ENCODE data around the gene CDH4.

CDH4 gene

DNA sequence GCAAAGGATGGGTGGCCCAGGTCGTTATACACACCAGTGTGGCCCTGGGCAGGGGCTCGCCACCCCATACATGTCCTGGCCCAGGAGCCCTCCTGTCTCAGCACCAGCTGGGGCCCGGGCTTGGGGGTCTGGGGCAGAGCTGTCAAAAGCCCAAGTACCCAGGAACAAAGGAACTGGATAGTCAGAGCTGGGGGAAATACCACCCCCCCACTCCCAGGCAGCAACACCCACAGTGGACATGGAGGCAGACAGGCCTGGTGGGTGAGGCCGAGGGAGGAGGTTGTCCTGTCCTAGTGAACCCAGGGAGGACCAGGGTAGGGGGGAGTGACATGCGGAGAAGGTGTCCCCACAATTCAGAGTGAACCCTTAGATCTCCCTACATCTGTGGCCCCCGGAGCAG is 406.5 kb downstream of the CDH4 start:
- Histone ChIP-seq H3K27ac (ENCODE audit: low read depth in 2 of 2, low read length in 2 of 2) (no peak overlapping the region), H3K4me1 (ENCODE audit: control insufficient read depth in 2 of 2, insufficient read depth in 2 of 2, low read length in 2 of 2) (no peaks in the 10 kb centered on the region), H3K27me3 (ENCODE audit: control insufficient read depth in 2 of 2, insufficient read depth in 2 of 2, low read length in 2 of 2) (no peaks in the 10 kb centered on the region), H3K9ac (ENCODE audit: low read depth in 1 of 2, low read length in 2 of 2) (no peak overlapping the region), H3K9me3 (ENCODE audit: control insufficient read depth in 2 of 2, low read length in 2 of 2) (no peaks in the 10 kb centered on the region), H3K36me3 (ENCODE audit: control insufficient read depth in 2 of 2, insufficient read depth in 2 of 2, low read length in 2 of 2) (no peaks in the 10 kb centered on the region), H3K4me3 (ENCODE audit: low read length in 2 of 2) (no peak overlapping the region)

DNA sequence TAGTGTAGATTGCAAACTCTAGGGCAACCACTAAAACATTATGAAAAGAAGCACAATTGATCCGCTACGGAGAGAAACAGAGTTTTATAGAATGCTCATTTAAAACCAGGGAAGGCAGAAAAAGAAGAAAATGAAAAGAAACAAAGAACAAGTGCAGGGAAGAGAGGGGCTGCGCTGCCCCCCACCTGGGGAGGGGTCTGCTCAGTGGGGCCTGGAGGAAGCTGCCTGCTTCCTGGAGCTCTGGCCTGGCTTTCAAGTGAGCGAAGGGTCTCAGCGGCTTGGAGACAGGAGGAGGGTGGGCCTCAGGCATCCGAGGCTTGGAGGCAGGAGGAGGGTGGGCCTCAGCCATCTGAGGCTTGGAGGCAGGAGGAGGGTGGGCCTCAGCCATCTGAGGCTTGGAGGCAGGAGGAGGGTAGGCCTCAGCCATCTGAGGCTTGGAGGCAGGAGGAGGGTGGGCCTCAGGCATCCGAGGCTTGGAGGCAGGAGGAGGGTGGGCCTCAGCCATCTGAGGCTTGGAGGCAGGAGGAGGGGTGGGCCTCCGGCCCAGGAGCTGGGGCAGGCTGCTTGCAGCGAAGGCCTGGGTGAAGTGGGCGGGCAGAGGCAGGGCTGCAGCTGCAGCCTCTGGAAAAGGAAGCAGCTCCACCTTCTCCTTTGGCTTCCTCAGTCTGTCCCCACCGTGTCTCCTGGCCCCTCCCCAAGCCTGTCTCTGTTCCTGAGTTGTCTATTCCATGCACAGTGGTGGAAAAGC is 407.4 kb downstream of the CDH4 start:
- Histone ChIP-seq H3K9me3 (ENCODE audit: control insufficient read depth in 2 of 2, low read length in 2 of 2) (no peaks in the 10 kb centered on the region), H3K4me3 (ENCODE audit: low read length in 2 of 2) (no peak overlapping the region), H3K27ac (ENCODE audit: low read depth in 2 of 2, low read length in 2 of 2) (no peak overlapping the region), H3K9ac (ENCODE audit: low read depth in 1 of 2, low read length in 2 of 2) (no peak overlapping the region), H3K27me3 (ENCODE audit: control insufficient read depth in 2 of 2, insufficient read depth in 2 of 2, low read length in 2 of 2) (no peaks in the 10 kb centered on the region), H3K4me1 (ENCODE audit: control insufficient read depth in 2 of 2, insufficient read depth in 2 of 2, low read length in 2 of 2) (no peaks in the 10 kb centered on the region), H3K36me3 (ENCODE audit: control insufficient read depth in 2 of 2, insufficient read depth in 2 of 2, low read length in 2 of 2) (no peaks in the 10 kb centered on the region)

DNA sequence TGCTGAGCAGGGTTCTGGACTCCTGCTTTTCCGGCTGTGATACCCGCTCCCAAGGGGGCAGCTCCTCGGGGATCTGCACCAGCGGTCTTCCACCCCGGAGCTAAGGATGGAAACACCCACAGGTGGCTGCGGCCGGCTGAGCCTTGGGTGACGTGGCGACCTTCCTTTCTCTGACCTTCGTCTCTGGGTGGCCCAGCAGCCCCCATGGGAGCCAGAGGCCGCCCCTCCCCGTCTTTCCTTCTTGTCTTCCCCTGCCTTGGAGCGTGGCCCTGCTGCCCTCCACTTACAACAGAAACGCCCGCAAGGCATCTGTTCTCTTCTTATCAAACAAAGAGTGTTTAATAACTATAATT is 407.9 kb downstream of the CDH4 start:
- no peaks in the 10 kb centered on the region for H3K4me1 ChIP-seq (ENCODE audit: control insufficient read depth in 2 of 2, insufficient read depth in 2 of 2, low read length in 2 of 2)
- no peaks in the 10 kb centered on the region for H3K9me3 ChIP-seq (ENCODE audit: control insufficient read depth in 2 of 2, low read length in 2 of 2)
- H3K4me3 ChIP-seq (ENCODE audit: low read length in 2 of 2): no peak overlapping the region
- no peak overlapping the region for H3K27ac ChIP-seq (ENCODE audit: low read depth in 2 of 2, low read length in 2 of 2)
- no peak overlapping the region for H3K9ac ChIP-seq (ENCODE audit: low read depth in 1 of 2, low read length in 2 of 2)
- H3K36me3 ChIP-seq (ENCODE audit: control insufficient read depth in 2 of 2, insufficient read depth in 2 of 2, low read length in 2 of 2): no peaks in the 10 kb centered on the region
- no peaks in the 10 kb centered on the region for H3K27me3 ChIP-seq (ENCODE audit: control insufficient read depth in 2 of 2, insufficient read depth in 2 of 2, low read length in 2 of 2)

DNA sequence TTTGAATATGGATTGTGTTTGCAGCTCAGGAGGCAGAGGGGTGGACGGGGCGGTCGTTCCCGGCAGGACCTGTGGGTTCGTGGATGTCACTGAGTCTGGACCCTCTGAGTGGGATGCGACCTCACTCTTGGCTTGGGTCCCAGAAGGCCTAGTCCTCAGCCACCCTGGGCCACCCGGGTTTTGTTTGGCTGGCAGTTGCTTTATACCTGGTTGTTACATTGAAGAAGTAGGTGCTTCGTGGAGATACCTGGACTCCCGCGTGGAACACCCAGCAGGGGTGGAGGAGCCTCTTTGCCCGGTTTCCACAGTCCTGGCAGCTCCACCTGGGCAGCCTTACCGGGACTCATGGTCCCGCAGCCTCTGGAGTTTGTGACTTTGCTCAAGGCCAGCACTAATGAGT is 408.5 kb downstream of the CDH4 start:
- Histone ChIP-seq H3K4me1 (ENCODE audit: control insufficient read depth in 2 of 2, insufficient read depth in 2 of 2, low read length in 2 of 2) (no peaks in the 10 kb centered on the region), H3K9ac (ENCODE audit: low read depth in 1 of 2, low read length in 2 of 2) (no peak overlapping the region), H3K4me3 (ENCODE audit: low read length in 2 of 2) (no peak overlapping the region), H3K27ac (ENCODE audit: low read depth in 2 of 2, low read length in 2 of 2) (no peak overlapping the region), H3K27me3 (ENCODE audit: control insufficient read depth in 2 of 2, insufficient read depth in 2 of 2, low read length in 2 of 2) (no peaks in the 10 kb centered on the region), H3K9me3 (ENCODE audit: control insufficient read depth in 2 of 2, low read length in 2 of 2) (no peaks in the 10 kb centered on the region), H3K36me3 (ENCODE audit: control insufficient read depth in 2 of 2, insufficient read depth in 2 of 2, low read length in 2 of 2) (no peaks in the 10 kb centered on the region)

DNA sequence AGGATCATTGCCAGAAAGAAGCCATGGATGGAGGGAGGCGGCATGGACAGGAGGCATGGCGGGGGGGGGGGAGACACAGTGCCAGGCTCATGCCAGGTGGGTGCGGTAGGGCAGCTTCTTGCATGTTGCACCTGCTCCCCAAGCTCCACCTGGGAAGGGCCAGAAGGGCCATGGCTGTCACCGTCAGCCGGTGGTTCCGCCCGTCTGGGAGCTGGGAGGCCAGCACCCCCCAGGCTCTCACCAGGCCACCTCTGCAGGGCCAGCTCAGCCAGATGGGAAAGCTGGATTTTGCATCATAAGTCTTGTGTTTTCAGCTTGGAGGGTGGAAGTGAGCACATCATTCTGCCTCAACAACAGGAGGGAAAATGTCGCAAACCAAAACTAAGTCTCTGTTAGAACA is 409.0 kb downstream of the CDH4 start:
- no peaks in the 10 kb centered on the region for H3K9me3 ChIP-seq (ENCODE audit: control insufficient read depth in 2 of 2, low read length in 2 of 2)
- no peaks in the 10 kb centered on the region for H3K27me3 ChIP-seq (ENCODE audit: control insufficient read depth in 2 of 2, insufficient read depth in 2 of 2, low read length in 2 of 2)
- no peak overlapping the region for H3K9ac ChIP-seq (ENCODE audit: low read depth in 1 of 2, low read length in 2 of 2)
- H3K27ac ChIP-seq (ENCODE audit: low read depth in 2 of 2, low read length in 2 of 2): no peak overlapping the region
- no peak overlapping the region for H3K4me3 ChIP-seq (ENCODE audit: low read length in 2 of 2)
- H3K36me3 ChIP-seq (ENCODE audit: control insufficient read depth in 2 of 2, insufficient read depth in 2 of 2, low read length in 2 of 2): no peaks in the 10 kb centered on the region
- H3K4me1 ChIP-seq (ENCODE audit: control insufficient read depth in 2 of 2, insufficient read depth in 2 of 2, low read length in 2 of 2): no peaks in the 10 kb centered on the region

DNA sequence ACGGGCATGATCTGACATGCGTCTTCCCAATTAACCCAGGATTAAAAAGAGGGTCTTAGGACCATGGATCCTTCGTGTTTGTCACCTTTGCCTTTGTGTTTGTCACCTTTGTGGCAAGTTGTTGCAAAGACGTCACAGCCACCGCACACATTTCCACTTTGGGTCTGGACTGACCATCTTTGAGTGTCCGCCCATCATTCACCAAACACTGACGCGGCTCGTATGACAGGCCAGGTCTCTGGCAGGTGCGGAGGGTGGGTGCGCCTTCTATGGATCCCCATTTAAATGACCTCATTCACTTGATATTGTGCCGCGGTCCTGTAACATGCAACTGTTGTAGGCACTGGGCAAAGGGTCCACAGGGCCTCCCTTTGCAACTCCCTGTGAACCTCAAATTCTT is 409.5 kb downstream of the CDH4 start:
- Histone ChIP-seq H3K36me3 (ENCODE audit: control insufficient read depth in 2 of 2, insufficient read depth in 2 of 2, low read length in 2 of 2) (no peaks in the 10 kb centered on the region), H3K9me3 (ENCODE audit: control insufficient read depth in 2 of 2, low read length in 2 of 2) (no peaks in the 10 kb centered on the region), H3K27me3 (ENCODE audit: control insufficient read depth in 2 of 2, insufficient read depth in 2 of 2, low read length in 2 of 2) (no peaks in the 10 kb centered on the region), H3K4me3 (ENCODE audit: low read length in 2 of 2) (no peak overlapping the region), H3K4me1 (ENCODE audit: control insufficient read depth in 2 of 2, insufficient read depth in 2 of 2, low read length in 2 of 2) (no peaks in the 10 kb centered on the region), H3K9ac (ENCODE audit: low read depth in 1 of 2, low read length in 2 of 2) (no peak overlapping the region), H3K27ac (ENCODE audit: low read depth in 2 of 2, low read length in 2 of 2) (no peak overlapping the region)

DNA sequence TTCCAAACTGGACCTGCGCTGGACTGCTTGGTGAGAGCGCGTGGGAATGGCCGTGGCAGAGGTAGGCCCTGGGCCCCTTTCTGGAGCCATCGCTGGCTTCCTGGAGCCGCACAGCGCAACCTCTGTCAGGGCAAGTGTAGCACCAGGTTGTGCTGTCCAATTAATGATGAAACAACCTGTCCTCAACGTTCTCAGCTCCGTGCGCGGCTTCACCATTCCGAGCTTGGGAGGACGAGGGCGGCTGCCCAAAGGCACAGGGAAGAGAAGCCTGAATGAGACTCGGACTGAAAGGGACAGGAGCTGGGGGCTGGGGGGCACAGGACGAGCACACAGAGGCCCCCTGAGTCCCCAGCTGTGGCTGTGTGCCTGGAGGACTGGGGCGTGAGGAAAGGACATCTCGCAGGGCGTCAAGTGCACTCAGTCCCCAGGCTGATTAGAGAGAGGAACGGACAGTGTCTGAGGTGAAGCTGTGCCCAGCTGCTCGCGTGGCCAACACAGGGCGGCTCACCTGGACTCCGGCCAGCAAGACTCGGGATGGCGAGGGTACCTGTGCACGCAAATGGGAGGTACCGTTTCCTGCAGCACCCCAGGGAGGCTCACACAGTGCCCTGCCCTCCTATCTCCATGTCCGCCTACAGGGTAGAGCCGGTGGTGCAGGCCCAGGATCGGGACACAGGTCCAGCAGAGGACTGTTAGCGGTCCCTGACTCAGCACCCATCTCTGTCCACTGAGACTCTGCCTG is 410.3 kb downstream of the CDH4 start:
- Histone ChIP-seq H3K36me3 (ENCODE audit: control insufficient read depth in 2 of 2, insufficient read depth in 2 of 2, low read length in 2 of 2) (no peaks in the 10 kb centered on the region), H3K27ac (ENCODE audit: low read depth in 2 of 2, low read length in 2 of 2) (no peak overlapping the region), H3K4me3 (ENCODE audit: low read length in 2 of 2) (no peak overlapping the region), H3K27me3 (ENCODE audit: control insufficient read depth in 2 of 2, insufficient read depth in 2 of 2, low read length in 2 of 2) (no peaks in the 10 kb centered on the region), H3K9ac (ENCODE audit: low read depth in 1 of 2, low read length in 2 of 2) (no peak overlapping the region), H3K4me1 (ENCODE audit: control insufficient read depth in 2 of 2, insufficient read depth in 2 of 2, low read length in 2 of 2) (no peaks in the 10 kb centered on the region), H3K9me3 (ENCODE audit: control insufficient read depth in 2 of 2, low read length in 2 of 2) (no peaks in the 10 kb centered on the region)

DNA sequence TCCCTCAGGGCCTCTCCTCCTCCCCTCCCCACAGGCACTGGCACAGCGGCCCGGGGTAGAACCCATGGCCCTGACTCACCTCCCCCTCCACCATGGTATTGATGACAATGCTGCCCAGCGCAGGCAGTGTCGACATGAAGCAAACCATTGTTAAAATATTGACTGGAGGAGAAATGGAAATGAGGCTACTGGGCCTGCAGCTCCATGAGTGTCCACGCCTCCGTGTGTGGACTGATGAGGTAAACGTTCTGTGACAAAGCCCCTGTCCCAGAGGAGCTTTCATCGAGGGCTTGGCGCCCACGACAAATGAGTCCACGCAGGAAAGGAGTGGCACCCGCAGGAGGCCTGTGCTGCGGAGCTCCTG is 410.9 kb downstream of the CDH4 start:
- Histone ChIP-seq H3K4me1 (ENCODE audit: control insufficient read depth in 2 of 2, insufficient read depth in 2 of 2, low read length in 2 of 2) (no peaks in the 10 kb centered on the region), H3K27ac (ENCODE audit: low read depth in 2 of 2, low read length in 2 of 2) (no peak overlapping the region), H3K36me3 (ENCODE audit: control insufficient read depth in 2 of 2, insufficient read depth in 2 of 2, low read length in 2 of 2) (no peaks in the 10 kb centered on the region), H3K9me3 (ENCODE audit: control insufficient read depth in 2 of 2, low read length in 2 of 2) (no peaks in the 10 kb centered on the region), H3K27me3 (ENCODE audit: control insufficient read depth in 2 of 2, insufficient read depth in 2 of 2, low read length in 2 of 2) (no peaks in the 10 kb centered on the region), H3K4me3 (ENCODE audit: low read length in 2 of 2) (no peak overlapping the region), H3K9ac (ENCODE audit: low read depth in 1 of 2, low read length in 2 of 2) (no peak overlapping the region)

DNA sequence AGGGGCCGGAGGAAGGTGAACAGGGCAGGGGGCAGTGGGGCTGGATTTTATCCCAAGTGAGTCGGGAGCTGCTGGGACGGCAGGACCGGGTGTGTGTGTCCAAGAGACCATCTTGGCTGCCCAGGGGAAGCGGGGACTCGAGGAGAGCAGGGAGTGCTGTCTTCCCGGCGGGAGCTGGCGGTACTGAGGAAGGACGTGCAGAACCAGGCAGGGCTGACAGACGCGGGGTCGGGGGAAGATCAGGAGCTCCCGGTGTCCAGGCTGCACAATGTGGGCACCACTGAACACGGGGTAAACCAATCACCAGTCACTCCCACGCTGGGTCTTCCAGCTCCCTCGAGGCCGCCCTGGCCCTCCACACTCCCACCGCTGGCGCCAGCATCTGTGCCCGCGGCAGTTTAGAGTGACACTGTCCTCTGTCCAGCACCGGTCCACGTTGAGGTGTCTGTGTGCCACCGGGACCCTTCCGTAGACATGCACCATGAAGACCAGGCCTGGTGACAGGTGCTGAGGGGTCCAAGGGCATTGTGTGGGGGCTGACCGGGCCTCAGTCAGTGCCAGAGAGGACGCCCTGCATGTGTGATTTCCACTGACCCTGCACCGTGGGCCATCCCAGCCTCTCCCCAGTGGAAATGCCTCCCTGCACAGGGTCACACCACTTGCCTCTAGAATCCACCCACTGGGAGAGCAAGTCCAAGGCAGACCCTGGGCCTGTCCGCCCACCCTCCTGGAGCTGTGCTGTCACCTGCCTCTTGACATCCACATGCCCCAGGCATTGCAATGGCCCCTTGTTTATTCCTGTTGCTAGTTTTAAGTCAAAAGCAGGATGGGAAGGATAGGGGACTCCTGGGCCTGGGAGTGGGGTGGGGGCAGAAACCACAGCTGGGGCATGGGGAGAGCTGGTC is 411.7 kb downstream of the CDH4 start:
- no peaks in the 10 kb centered on the region for H3K36me3 ChIP-seq (ENCODE audit: control insufficient read depth in 2 of 2, insufficient read depth in 2 of 2, low read length in 2 of 2)
- no peaks in the 10 kb centered on the region for H3K4me1 ChIP-seq (ENCODE audit: control insufficient read depth in 2 of 2, insufficient read depth in 2 of 2, low read length in 2 of 2)
- H3K9ac ChIP-seq (ENCODE audit: low read depth in 1 of 2, low read length in 2 of 2): no peak overlapping the region
- H3K4me3 ChIP-seq (ENCODE audit: low read length in 2 of 2): no peak overlapping the region
- no peak overlapping the region for H3K27ac ChIP-seq (ENCODE audit: low read depth in 2 of 2, low read length in 2 of 2)
- H3K27me3 ChIP-seq (ENCODE audit: control insufficient read depth in 2 of 2, insufficient read depth in 2 of 2, low read length in 2 of 2): no peaks in the 10 kb centered on the region
- no peaks in the 10 kb centered on the region for H3K9me3 ChIP-seq (ENCODE audit: control insufficient read depth in 2 of 2, low read length in 2 of 2)

Measured in mucosa of rectum (tissue), 2 donors.